Endothelial cell (in vitro differentiated cells): Measurements from ENCODE around the gene APCDD1. TPM values are rescaled to one million over a fixed set of nuclear protein-coding genes. Genes with fewer than 3 reads are reported as not detected.
A peak's percentile ranks its signal among the peaks of the same experiment; 100 is the strongest.
"Not testable (repeated sequence)": the region's sequence is repeated elsewhere in the genome, so short reads cannot be mapped to it uniquely, and the experiment has no call there.

Experiments
- DNase-seq: peaks from one replicate; pipeline ENCODE4 v3.0.0; 2021; ENCODE audit warnings: low spot score
- H3K27ac Mint-ChIP-seq: one replicate; pipeline ENCODE4 v1.8.0; 2021; ENCODE audit warnings: mixed read lengths, inconsistent platforms; ENCODE audit not compliant: unreplicated experiment
- H3K27me3 Mint-ChIP-seq: one replicate; pipeline ENCODE4 v1.8.0; 2021; ENCODE audit warnings: mild to moderate bottlenecking, moderate library complexity, mixed read lengths, inconsistent platforms; ENCODE audit not compliant: unreplicated experiment
- H3K36me3 Mint-ChIP-seq: one replicate; pipeline ENCODE4 v1.8.0; 2021; ENCODE audit warnings: mild to moderate bottlenecking, low read depth, mixed read lengths, inconsistent platforms; ENCODE audit not compliant: unreplicated experiment
- H3K4me1 Mint-ChIP-seq: one replicate; pipeline ENCODE4 v1.8.0; 2021; ENCODE audit warnings: mild to moderate bottlenecking, mixed read lengths, inconsistent platforms; ENCODE audit not compliant: unreplicated experiment
- H3K4me3 Mint-ChIP-seq: one replicate; pipeline ENCODE4 v1.8.0; 2021; ENCODE audit warnings: mild to moderate bottlenecking, mixed read lengths, inconsistent platforms; ENCODE audit not compliant: unreplicated experiment
- H3K9me3 Mint-ChIP-seq: one replicate; pipeline ENCODE4 v1.8.0; 2021; ENCODE audit warnings: mixed read lengths, inconsistent platforms; ENCODE audit not compliant: unreplicated experiment
- total RNA-seq: library from RNA; stranded (reverse); fragmentation: NEBNext Ultra II Directional; extraction: Animal tissue kit (Norgen Biotek cat#: 25700); gene quantifications from one replicate; pipeline ENCODE4 v1.2.1, GENCODE V29; 2021; ENCODE audit not compliant: unreplicated experiment
- TF ChIP-seq, protein P1 (sequence below): fragments of 200-600 bp; sonication (generic); IDR thresholded peaks from one replicate; pipeline ENCODE4 v1.5.0; 2021; ENCODE audit warnings: antibody characterized with exemption; ENCODE audit not compliant: unreplicated experiment

The APCDD1 gene
- total RNA-seq, 1 donor from 2014 or later: 3.1 TPM

- no peaks in the 10 kb centered on the region for H3K27me3 Mint-ChIP-seq
- H3K9me3 Mint-ChIP-seq: no peaks in the 10 kb centered on the region
- no peak overlapping the region for H3K4me3 Mint-ChIP-seq
- DNase-seq: no peak
- H3K4me1 Mint-ChIP-seq: peaks cover 16% of the 10 kb centered on the region
- no peaks in the 10 kb centered on the region for H3K36me3 Mint-ChIP-seq
- H3K27ac Mint-ChIP-seq: no peak overlapping the region
- TF ChIP-seq, protein P1, sequence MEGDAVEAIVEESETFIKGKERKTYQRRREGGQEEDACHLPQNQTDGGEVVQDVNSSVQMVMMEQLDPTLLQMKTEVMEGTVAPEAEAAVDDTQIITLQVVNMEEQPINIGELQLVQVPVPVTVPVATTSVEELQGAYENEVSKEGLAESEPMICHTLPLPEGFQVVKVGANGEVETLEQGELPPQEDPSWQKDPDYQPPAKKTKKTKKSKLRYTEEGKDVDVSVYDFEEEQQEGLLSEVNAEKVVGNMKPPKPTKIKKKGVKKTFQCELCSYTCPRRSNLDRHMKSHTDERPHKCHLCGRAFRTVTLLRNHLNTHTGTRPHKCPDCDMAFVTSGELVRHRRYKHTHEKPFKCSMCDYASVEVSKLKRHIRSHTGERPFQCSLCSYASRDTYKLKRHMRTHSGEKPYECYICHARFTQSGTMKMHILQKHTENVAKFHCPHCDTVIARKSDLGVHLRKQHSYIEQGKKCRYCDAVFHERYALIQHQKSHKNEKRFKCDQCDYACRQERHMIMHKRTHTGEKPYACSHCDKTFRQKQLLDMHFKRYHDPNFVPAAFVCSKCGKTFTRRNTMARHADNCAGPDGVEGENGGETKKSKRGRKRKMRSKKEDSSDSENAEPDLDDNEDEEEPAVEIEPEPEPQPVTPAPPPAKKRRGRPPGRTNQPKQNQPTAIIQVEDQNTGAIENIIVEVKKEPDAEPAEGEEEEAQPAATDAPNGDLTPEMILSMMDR: no peak
These were observed 78.7 kb downstream of the APCDD1 start for GRCh38 chr18:10533111-10533510.

DNA sequence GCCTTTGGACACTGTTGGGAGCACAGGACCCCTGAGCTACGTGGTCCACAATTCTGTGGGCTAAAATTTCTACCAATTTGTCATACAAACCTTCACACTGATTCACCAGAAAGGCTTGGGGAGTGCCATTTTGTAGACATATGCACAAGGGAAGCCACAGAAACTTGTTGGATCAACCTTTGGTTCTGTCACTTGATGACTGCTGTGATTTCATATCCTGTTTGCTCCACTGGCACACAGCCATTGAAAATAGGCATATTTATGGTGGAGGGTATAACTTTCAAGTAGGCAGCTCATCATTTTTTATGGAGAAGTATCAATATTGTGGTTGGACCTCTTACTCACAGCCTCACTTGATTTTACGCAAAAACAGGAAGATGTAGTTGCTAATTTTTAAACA is 81.8 kb downstream of the APCDD1 start:
- TF ChIP-seq, protein P1: no peak
- DNase-seq: no peak
- peaks cover 13% of the 10 kb centered on the region for H3K36me3 Mint-ChIP-seq

GRCh38 chr18:10537765-10538164 is 83.3 kb downstream of the APCDD1 start:
- Mint-ChIP-seq H3K36me3 (peaks cover 13% of the 10 kb centered on the region), H3K9me3 (no peaks in the 10 kb centered on the region), H3K4me3 (no peak overlapping the region), H3K27me3 (no peaks in the 10 kb centered on the region), H3K27ac (no peak overlapping the region), H3K4me1 (no peaks in the 10 kb centered on the region)
- no peak for DNase-seq
- TF ChIP-seq, protein P1: no peak

More for the DNA sequence above, 81.8 kb downstream of the APCDD1 start:
- Mint-ChIP-seq H3K27me3 (no peaks in the 10 kb centered on the region), H3K4me1 (no peaks in the 10 kb centered on the region), H3K4me3 (no peak overlapping the region), H3K9me3 (no peaks in the 10 kb centered on the region), H3K27ac (no peak overlapping the region)

GRCh38 chr18:10539124-10539523 is 84.7 kb downstream of the APCDD1 start:
- H3K36me3 Mint-ChIP-seq: peaks cover 13% of the 10 kb centered on the region
- not testable (repeated sequence) for H3K27me3 Mint-ChIP-seq, DNase-seq, H3K27ac Mint-ChIP-seq, H3K4me1 Mint-ChIP-seq, H3K9me3 Mint-ChIP-seq
- peak overlapping the region; percentile 37 for H3K4me3 Mint-ChIP-seq

Other genes with a start within 250 kb of the APCDD1 start
- 33.6 TPM for gene NAPG, start 71.4 kb downstream of the APCDD1 start, total RNA-seq